Measurements from ENCODE around the gene LYPLA2. TPM values are rescaled to one million over a fixed set of nuclear protein-coding genes. Genes with fewer than 3 reads are reported as not detected.

The LYPLA2 gene
- total RNA-seq, 1 donor = 36.9 TPM

DNA sequence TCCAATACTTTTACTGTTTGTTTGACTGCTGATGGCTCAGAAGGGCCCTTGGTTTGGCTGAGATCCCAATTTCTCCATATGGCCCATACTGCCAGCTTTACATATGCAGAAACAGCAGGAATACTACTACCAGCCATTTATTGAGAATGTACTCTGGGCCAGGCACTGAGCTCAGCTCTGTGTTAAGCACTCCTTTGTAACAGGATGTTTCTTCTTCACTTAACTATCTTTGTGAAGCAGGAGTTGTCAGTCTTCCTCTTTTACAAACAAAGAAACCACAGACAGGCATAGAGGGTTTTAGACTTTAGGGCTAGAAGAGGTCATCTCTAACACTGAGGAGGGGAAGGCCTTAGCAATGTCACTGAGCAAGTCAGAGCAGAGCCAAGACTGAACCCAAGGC, 26.0 kb downstream of the LYPLA2 start:
- DNase-seq (ENCODE audit: insufficient read length, low spot score, missing footprints) = no peak
- H3K4me3 ChIP-seq (ENCODE audit: insufficient read depth, low read length) = no peak overlapping the region
- H3K27me3 ChIP-seq (ENCODE audit: insufficient read depth, low read length) = no peaks in the 10 kb centered on the region
- no peaks in the 10 kb centered on the region for H4K20me1 ChIP-seq (ENCODE audit: insufficient read depth, low read length)
- H3K27ac ChIP-seq (ENCODE audit: low read depth, low read length) = no peak overlapping the region
- peaks cover 38% of the 10 kb centered on the region for H3K36me3 ChIP-seq (ENCODE audit: insufficient read depth, low read length)
- no peak overlapping the region for H3K4me2 ChIP-seq (ENCODE audit: insufficient read depth, low read length)
- no peaks in the 10 kb centered on the region for H3K9me3 ChIP-seq (ENCODE audit: low read depth, low read length)
- H3K4me1 ChIP-seq (ENCODE audit: insufficient read depth, low read length) = no peaks in the 10 kb centered on the region
- no peak overlapping the region for H2AFZ ChIP-seq (ENCODE audit: low read length)
- no peaks in the 10 kb centered on the region for H3K79me2 ChIP-seq (ENCODE audit: insufficient read depth, low read length)
- no peak for TF ChIP-seq CTCF (IDR thresholded peaks at IDR 0.05; ENCODE audit: extremely low read depth, low read depth, low read length)

DNA sequence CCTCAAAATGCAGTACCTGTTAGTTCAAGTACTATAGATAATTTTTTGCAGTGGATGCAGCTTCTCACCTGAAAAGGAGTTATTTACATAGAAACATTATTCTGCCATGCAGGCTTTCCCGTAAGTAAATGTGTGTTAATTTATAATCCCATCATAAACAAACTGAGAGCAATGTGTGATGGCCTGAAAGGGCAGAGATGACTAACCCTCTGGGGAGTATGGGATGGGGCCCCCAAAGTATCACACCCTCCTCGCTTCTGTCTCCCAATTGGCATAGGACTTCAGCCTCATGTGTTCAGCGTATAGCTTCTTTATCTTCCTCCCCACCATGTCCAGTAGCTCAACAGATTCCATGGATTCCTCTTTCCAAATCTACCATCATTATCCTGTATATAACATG, 26.7 kb downstream of the LYPLA2 start:
- Histone ChIP-seq H3K4me3 (ENCODE audit: insufficient read depth, low read length) (no peak overlapping the region), H2AFZ (ENCODE audit: low read length) (no peak overlapping the region), H3K4me2 (ENCODE audit: insufficient read depth, low read length) (no peak overlapping the region), H3K9me3 (ENCODE audit: low read depth, low read length) (no peaks in the 10 kb centered on the region), H3K27me3 (ENCODE audit: insufficient read depth, low read length) (no peaks in the 10 kb centered on the region), H3K27ac (ENCODE audit: low read depth, low read length) (no peak overlapping the region), H3K36me3 (ENCODE audit: insufficient read depth, low read length) (peaks cover 32% of the 10 kb centered on the region), H4K20me1 (ENCODE audit: insufficient read depth, low read length) (no peaks in the 10 kb centered on the region), H3K79me2 (ENCODE audit: insufficient read depth, low read length) (peaks cover 3% of the 10 kb centered on the region), H3K4me1 (ENCODE audit: insufficient read depth, low read length) (no peaks in the 10 kb centered on the region)
- TF ChIP-seq CTCF (IDR thresholded peaks at IDR 0.05; ENCODE audit: extremely low read depth, low read depth, low read length) = no peak
- DNase-seq (ENCODE audit: insufficient read length, low spot score, missing footprints) = no peak

DNA sequence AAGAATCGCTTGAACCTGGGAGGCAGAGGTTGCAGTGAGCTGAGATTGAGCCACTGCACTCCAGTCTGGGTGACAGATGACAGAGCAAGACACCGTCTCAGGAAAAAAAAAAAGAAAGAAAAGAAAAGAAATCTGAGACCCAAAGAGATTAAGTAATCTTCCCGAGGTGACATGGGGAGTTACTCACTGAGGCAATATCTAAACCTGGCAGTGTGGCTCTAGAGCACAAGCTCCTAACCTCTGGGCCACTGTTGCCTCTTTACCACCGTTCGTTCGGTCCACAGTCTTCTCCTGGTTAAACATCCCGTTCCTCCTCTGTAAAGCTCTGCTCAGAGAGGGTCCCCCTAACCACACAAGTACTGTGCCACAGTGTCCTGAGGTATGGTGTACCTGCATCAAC, 32.8 kb downstream of the LYPLA2 start:
- Histone ChIP-seq H3K4me3 (ENCODE audit: insufficient read depth, low read length) (no peak overlapping the region), H3K9me3 (ENCODE audit: low read depth, low read length) (no peaks in the 10 kb centered on the region), H3K27ac (ENCODE audit: low read depth, low read length) (no peak overlapping the region), H3K27me3 (ENCODE audit: insufficient read depth, low read length) (no peaks in the 10 kb centered on the region), H3K36me3 (ENCODE audit: insufficient read depth, low read length) (no peaks in the 10 kb centered on the region), H3K4me1 (ENCODE audit: insufficient read depth, low read length) (peaks cover 4% of the 10 kb centered on the region), H3K4me2 (ENCODE audit: insufficient read depth, low read length) (peak overlapping the region; percentile 95), H3K79me2 (ENCODE audit: insufficient read depth, low read length) (peaks cover 23% of the 10 kb centered on the region), H4K20me1 (ENCODE audit: insufficient read depth, low read length) (no peaks in the 10 kb centered on the region), H2AFZ (ENCODE audit: low read length) (no peak overlapping the region)
- no peak for TF ChIP-seq CTCF (IDR thresholded peaks at IDR 0.05; ENCODE audit: extremely low read depth, low read depth, low read length)
- no peak for DNase-seq (ENCODE audit: insufficient read length, low spot score, missing footprints)

DNA sequence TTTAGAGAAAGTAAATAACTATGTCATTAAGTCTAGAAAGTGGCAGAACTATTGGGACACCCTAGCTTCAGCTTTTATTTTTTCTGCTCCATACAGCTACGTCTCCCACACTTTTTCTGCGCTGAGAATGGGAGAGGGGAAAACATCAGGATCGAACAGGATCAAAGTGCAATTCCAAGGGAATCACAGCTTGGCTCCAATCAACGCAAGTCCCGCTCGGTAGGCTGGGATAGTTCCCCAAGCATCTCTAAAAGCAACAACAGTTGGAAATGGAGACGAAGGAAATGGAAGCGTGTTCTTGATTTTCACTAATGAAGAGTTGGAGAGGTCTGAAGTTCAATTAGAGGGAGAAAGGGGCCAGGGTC, 33.7 kb downstream of the LYPLA2 start:
- no peaks in the 10 kb centered on the region for H3K36me3 ChIP-seq (ENCODE audit: insufficient read depth, low read length)
- peak overlapping the region; percentile 99 for H2AFZ ChIP-seq (ENCODE audit: low read length)
- H4K20me1 ChIP-seq (ENCODE audit: insufficient read depth, low read length) = no peaks in the 10 kb centered on the region
- H3K27me3 ChIP-seq (ENCODE audit: insufficient read depth, low read length) = no peaks in the 10 kb centered on the region
- no peak for TF ChIP-seq CTCF (IDR thresholded peaks at IDR 0.05; ENCODE audit: extremely low read depth, low read depth, low read length)
- peak overlapping the region; percentile 99 for H3K4me3 ChIP-seq (ENCODE audit: insufficient read depth, low read length)
- no peaks in the 10 kb centered on the region for H3K9me3 ChIP-seq (ENCODE audit: low read depth, low read length)
- H3K4me2 ChIP-seq (ENCODE audit: insufficient read depth, low read length) = peak overlapping the region; percentile 95
- peak overlapping the region; percentile 98 for H3K27ac ChIP-seq (ENCODE audit: low read depth, low read length)
- H3K4me1 ChIP-seq (ENCODE audit: insufficient read depth, low read length) = peaks cover 4% of the 10 kb centered on the region
- DNase-seq (ENCODE audit: insufficient read length, low spot score, missing footprints) = no peak
- peaks cover 23% of the 10 kb centered on the region for H3K79me2 ChIP-seq (ENCODE audit: insufficient read depth, low read length)
